HepG2 (cell line): ENCODE data around the gene EPN3. TPM values are rescaled to one million over a fixed set of nuclear protein-coding genes. Genes with fewer than 3 reads are reported as not detected.

Experiments used
- KLF16 ChIP-seq, 2 experiments: sonication (generic) in 1 of 2; formaldehyde crosslinking in 1 of 2; IDR thresholded peaks; 2 replicates each; pipeline versions ENCODE4 v1.6.1 to v1.8.0; 2016 to 2023; ENCODE audit warnings: missing genetic modification reagents in 2 of 2, missing compliant biosample characterization in 1 of 2
- MTA3 ChIP-seq: sonication (generic); formaldehyde crosslinking; IDR thresholded peaks from 2 replicates; pipeline ENCODE4 v1.4.0; 2020; ENCODE audit warnings: missing genetic modification reagents
- NFATC3 ChIP-seq: sonication (generic); formaldehyde crosslinking; IDR thresholded peaks from 2 replicates; pipeline ENCODE4 v1.5.1; 2020; ENCODE audit warnings: mild to moderate bottlenecking, missing genetic modification reagents
- POLR2AphosphoS2 ChIP-seq: IDR thresholded peaks from 2 replicates; pipeline ENCODE4 v1.6.1; 2011; ENCODE audit warnings: low read depth, low read length, improper control_type of control experiment
- POLR2AphosphoS5 ChIP-seq: IDR thresholded peaks from 2 replicates; pipeline ENCODE4 v1.6.1; 2012; ENCODE audit warnings: low read depth, low read length
- SKIL ChIP-seq: sonication (generic); formaldehyde crosslinking; IDR thresholded peaks from 2 replicates; pipeline ENCODE4 v1.8.0; 2022; ENCODE audit warnings: missing genetic modification reagents, mild to moderate bottlenecking, moderate library complexity, borderline replicate concordance
- TAF1 ChIP-seq: sonication (generic); formaldehyde crosslinking; IDR thresholded peaks from 2 replicates; pipeline ENCODE4 v1.4.0; 2020; ENCODE audit warnings: missing genetic modification reagents
- ZBTB4 ChIP-seq: sonication (generic); formaldehyde crosslinking; IDR thresholded peaks from 2 replicates; pipeline ENCODE4 v1.4.0; 2020; ENCODE audit warnings: missing genetic modification reagents, mild to moderate bottlenecking, borderline replicate concordance
- ZEB1 ChIP-seq: IDR thresholded peaks from 2 replicates; pipeline ENCODE4 v1.6.1; 2012; ENCODE audit warnings: mild to moderate bottlenecking, low read depth, inconsistent platforms; ENCODE audit not compliant: insufficient replicate concordance
- ZFY ChIP-seq: sonication (generic); formaldehyde crosslinking; IDR thresholded peaks from 2 replicates; pipeline ENCODE4 v1.4.0; 2020; ENCODE audit warnings: missing genetic modification reagents
- ZNF180 ChIP-seq: sonication (generic); formaldehyde crosslinking; IDR thresholded peaks from 2 replicates; pipeline ENCODE4 v1.4.0; 2020; ENCODE audit warnings: low read depth, missing genetic modification reagents, borderline replicate concordance
- ZNF333 ChIP-seq: sonication (generic); formaldehyde crosslinking; IDR thresholded peaks from 2 replicates; pipeline ENCODE4 v1.4.0; 2020; ENCODE audit warnings: mild to moderate bottlenecking, missing genetic modification reagents, borderline replicate concordance
- polyA plus RNA-seq, 8 experiments: library from polyadenylated mRNA; depleted of rRNA in 3 of 8; stranded (reverse) in 7 of 8; unstranded in 1 of 8; fragments of >200 nt; fragmentation: Illumina TruSeq in 4 of 8; extraction: Trizol in 4 of 8; gene quantifications; 2 replicates each; pipeline versions ENCODE4 v1.2.1 to v1.2.3, GENCODE V29; 2011 to 2016; ENCODE audit warnings: low read depth in 4 of 8, missing spikeins in 1 of 8, mixed read lengths in 1 of 8; ENCODE audit not compliant: insufficient read depth in 1 of 8
- total RNA-seq, 5 experiments: library from RNA; depleted of rRNA; stranded (reverse); fragments of >200 nt; fragmentation: Illumina TruSeq; extraction: Trizol; gene quantifications; 2 replicates each; pipeline ENCODE4 v1.2.3, GENCODE V29; 2016; ENCODE audit warnings: low read depth in 1 of 5
- TF ChIP-seq, protein P1 (sequence below), 2 experiments: sonication (generic) in 1 of 2; formaldehyde crosslinking in 1 of 2; IDR thresholded peaks; 2 replicates each; pipeline versions ENCODE4 v1.6.1 to v1.9.0; 2014 to 2022; ENCODE audit warnings: antibody characterized with exemption in 1 of 2, borderline replicate concordance in 1 of 2, inconsistent platforms in 1 of 2, low read depth in 1 of 2, missing genetic modification reagents in 1 of 2
- TF ChIP-seq, protein P2 (sequence below): sonication (generic); formaldehyde crosslinking; IDR thresholded peaks from 2 replicates; pipeline ENCODE4 v1.5.0; 2020; ENCODE audit warnings: mild to moderate bottlenecking, missing genetic modification reagents

The EPN3 gene
- total and polyA plus RNA-seq, 2 of the 13 experiments (the other 11 are each of a cell fraction or from before 2014, with no cell fraction given), result 0.11 to 0.95 TPM

DNA sequence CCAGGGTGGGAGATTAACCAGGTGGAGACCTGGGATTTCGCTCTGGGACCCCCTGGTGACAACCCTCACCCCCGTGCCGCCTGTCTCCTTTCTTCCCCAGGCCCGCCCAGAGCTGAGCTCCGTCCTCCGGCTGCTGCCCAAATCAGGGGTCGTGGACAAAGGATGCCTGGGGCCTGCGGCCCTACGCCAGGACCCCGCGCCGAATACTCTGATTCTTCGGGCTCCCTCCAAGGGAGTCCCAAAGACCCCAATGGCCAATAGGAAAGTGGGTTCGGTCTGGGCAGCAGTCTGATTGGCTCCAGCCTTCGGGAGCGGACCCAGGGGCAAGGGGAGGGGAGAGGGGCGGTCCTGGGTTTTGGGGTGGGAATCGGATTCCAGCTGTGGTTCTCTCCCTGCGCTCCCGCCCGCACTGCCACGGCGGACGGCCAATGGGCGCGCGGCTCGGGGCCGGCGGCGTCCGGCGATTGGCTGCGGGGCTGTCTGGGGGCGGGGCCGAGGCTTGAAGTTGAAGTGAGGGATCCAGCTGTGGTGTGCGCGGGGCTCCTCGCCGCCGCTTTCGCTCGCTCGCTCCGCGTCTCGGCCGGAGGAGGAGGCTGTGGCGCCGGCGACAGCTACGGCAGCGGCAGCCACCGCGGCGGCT is 27.8 kb downstream of the EPN3 start, which contains the start of gene CACNA1G (continued):
- TF ChIP-seq, protein P1, sequence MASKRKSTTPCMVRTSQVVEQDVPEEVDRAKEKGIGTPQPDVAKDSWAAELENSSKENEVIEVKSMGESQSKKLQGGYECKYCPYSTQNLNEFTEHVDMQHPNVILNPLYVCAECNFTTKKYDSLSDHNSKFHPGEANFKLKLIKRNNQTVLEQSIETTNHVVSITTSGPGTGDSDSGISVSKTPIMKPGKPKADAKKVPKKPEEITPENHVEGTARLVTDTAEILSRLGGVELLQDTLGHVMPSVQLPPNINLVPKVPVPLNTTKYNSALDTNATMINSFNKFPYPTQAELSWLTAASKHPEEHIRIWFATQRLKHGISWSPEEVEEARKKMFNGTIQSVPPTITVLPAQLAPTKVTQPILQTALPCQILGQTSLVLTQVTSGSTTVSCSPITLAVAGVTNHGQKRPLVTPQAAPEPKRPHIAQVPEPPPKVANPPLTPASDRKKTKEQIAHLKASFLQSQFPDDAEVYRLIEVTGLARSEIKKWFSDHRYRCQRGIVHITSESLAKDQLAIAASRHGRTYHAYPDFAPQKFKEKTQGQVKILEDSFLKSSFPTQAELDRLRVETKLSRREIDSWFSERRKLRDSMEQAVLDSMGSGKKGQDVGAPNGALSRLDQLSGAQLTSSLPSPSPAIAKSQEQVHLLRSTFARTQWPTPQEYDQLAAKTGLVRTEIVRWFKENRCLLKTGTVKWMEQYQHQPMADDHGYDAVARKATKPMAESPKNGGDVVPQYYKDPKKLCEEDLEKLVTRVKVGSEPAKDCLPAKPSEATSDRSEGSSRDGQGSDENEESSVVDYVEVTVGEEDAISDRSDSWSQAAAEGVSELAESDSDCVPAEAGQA (IDR thresholded peaks at IDR 0.05; ENCODE audit: low read depth), result no peak
- TF ChIP-seq, protein P1 (CRISPR knock-in tag; IDR thresholded peaks at IDR 0.05; ENCODE audit: borderline replicate concordance), result no peak
- TF ChIP-seq NFATC3 (CRISPR knock-in tag) (no peak), SKIL (no peak), MTA3 (CRISPR knock-in tag) (no peak), ZFY (CRISPR knock-in tag) (no peak), ZEB1 (no peak), TAF1 (CRISPR knock-in tag) (no peak), KLF16 (CRISPR knock-in tag; IDR thresholded peaks at IDR 0.05) (no peak), ZNF180 (no peak), ZBTB4 (CRISPR knock-in tag) (no peak), ZNF333 (CRISPR knock-in tag) (no peak), POLR2AphosphoS5 (no peak), POLR2AphosphoS2 (no peak)
- TF ChIP-seq, protein P2, sequence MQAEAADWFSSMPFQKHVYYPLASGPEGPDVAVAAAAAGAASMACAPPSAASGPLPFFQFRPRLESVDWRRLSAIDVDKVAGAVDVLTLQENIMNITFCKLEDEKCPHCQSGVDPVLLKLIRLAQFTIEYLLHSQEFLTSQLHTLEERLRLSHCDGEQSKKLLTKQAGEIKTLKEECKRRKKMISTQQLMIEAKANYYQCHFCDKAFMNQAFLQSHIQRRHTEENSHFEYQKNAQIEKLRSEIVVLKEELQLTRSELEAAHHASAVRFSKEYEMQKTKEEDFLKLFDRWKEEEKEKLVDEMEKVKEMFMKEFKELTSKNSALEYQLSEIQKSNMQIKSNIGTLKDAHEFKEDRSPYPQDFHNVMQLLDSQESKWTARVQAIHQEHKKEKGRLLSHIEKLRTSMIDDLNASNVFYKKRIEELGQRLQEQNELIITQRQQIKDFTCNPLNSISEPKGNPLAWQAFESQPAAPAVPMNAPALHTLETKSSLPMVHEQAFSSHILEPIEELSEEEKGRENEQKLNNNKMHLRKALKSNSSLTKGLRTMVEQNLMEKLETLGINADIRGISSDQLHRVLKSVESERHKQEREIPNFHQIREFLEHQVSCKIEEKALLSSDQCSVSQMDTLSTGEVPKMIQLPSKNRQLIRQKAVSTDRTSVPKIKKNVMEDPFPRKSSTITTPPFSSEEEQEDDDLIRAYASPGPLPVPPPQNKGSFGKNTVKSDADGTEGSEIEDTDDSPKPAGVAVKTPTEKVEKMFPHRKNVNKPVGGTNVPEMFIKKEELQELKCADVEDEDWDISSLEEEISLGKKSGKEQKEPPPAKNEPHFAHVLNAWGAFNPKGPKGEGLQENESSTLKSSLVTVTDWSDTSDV, result no peak
